Neural progenitor cell (in vitro differentiated cells): ENCODE data around the gene TIAM1.

Source experiments
- CTCF ChIP-seq: fragments of 200-600 bp; sonication (generic); IDR thresholded peaks from 2 replicates; pipeline ENCODE4 v1.5.1; 2017; ENCODE audit warnings: antibody characterized with exemption, mild to moderate bottlenecking
- EZH2 ChIP-seq: fragments of 200-600 bp; sonication (generic); IDR thresholded peaks from 2 replicates; pipeline ENCODE4 v1.6.1; 2017; ENCODE audit warnings: antibody characterized with exemption, mild to moderate bottlenecking, moderate library complexity
- EZH2phosphoT487 ChIP-seq: fragments of 200-600 bp; sonication (generic); IDR thresholded peaks from 2 replicates; pipeline ENCODE4 v1.6.1; 2017; ENCODE audit warnings: antibody characterized with exemption

GRCh38 chr21:31190516-31190915 lies 153.5 kb downstream of the TIAM1 start:
- TF ChIP-seq EZH2phosphoT487 (no peak), CTCF (no peak), EZH2 (no peak)
